ENCODE data around the gene CCDC138.

The CCDC138 gene

DNA sequence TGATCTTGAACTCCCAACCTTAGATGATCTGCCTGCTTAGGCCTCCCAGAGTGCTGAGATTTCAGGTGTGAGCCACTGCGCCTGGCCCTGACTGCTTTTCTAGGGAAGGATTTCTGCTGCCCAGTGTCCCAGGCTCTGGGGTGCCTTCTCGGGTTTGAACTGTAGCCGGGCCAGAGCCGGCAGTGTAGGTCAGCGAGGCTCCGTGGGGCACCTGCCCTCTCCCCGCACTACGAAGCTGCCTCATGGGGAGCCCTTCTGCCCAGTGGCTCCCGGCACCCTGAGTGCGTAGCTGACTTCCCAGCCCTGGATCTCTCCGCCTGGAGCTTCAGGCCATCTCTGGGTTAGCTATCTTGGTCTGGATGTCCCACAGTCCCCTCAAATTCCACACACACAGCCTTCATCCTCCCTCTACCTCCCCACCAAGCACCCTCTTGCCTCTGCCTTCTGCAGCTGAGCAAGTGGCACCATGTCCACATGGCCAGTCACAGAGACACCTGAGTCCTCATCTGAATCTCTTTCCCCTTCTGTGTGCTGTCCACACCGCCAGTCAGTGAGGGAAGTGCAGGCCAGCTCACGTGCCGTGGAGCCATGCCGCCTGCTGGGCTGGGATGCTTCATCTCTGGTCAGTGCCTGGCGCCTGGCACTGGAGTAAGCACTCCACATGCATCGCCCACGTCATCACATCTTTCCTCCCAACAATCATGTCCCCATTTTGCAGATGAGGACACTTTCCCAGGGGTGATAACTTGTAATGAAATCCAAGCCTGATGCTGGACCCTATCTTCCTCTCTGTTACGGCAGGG lies 133.2 kb downstream of the CCDC138 start:
- TF ChIP-seq, protein P1, sequence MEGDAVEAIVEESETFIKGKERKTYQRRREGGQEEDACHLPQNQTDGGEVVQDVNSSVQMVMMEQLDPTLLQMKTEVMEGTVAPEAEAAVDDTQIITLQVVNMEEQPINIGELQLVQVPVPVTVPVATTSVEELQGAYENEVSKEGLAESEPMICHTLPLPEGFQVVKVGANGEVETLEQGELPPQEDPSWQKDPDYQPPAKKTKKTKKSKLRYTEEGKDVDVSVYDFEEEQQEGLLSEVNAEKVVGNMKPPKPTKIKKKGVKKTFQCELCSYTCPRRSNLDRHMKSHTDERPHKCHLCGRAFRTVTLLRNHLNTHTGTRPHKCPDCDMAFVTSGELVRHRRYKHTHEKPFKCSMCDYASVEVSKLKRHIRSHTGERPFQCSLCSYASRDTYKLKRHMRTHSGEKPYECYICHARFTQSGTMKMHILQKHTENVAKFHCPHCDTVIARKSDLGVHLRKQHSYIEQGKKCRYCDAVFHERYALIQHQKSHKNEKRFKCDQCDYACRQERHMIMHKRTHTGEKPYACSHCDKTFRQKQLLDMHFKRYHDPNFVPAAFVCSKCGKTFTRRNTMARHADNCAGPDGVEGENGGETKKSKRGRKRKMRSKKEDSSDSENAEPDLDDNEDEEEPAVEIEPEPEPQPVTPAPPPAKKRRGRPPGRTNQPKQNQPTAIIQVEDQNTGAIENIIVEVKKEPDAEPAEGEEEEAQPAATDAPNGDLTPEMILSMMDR (IDR thresholded peaks at IDR 0.05; ENCODE audit: control insufficient read depth, insufficient read depth, low read depth, low read length, missing control alignments) = no peak
- H3K4me3 ChIP-seq (ENCODE audit: control insufficient read depth, low read depth, low read length) = no peak overlapping the region
- no peak for DNase-seq (ENCODE audit: low read depth)

DNA sequence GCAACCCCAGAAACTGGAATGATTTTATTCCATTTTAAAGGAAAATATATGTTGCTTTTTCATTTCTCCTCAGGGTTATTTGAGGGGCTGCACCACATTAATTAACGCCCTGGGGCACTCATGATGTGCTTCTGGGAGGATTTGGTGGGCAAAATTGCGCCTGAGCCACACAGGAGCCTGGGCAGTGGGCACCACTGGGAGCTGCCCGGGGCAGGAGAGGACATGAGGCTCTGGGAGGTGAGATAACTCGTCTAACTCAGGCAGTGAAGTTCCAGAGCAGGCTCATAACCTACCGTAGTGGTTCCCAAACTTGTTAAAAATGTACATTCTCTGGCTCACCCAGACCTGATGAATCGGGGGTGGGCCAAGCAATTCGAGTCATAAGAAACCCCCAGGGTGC lies 134.1 kb downstream of the CCDC138 start:
- TF ChIP-seq, protein P1 (IDR thresholded peaks at IDR 0.05; ENCODE audit: control insufficient read depth, insufficient read depth, low read depth, low read length, missing control alignments) = no peak
- DNase-seq (ENCODE audit: low read depth) = no peak
- no peak overlapping the region for H3K4me3 ChIP-seq (ENCODE audit: control insufficient read depth, low read depth, low read length)

DNA sequence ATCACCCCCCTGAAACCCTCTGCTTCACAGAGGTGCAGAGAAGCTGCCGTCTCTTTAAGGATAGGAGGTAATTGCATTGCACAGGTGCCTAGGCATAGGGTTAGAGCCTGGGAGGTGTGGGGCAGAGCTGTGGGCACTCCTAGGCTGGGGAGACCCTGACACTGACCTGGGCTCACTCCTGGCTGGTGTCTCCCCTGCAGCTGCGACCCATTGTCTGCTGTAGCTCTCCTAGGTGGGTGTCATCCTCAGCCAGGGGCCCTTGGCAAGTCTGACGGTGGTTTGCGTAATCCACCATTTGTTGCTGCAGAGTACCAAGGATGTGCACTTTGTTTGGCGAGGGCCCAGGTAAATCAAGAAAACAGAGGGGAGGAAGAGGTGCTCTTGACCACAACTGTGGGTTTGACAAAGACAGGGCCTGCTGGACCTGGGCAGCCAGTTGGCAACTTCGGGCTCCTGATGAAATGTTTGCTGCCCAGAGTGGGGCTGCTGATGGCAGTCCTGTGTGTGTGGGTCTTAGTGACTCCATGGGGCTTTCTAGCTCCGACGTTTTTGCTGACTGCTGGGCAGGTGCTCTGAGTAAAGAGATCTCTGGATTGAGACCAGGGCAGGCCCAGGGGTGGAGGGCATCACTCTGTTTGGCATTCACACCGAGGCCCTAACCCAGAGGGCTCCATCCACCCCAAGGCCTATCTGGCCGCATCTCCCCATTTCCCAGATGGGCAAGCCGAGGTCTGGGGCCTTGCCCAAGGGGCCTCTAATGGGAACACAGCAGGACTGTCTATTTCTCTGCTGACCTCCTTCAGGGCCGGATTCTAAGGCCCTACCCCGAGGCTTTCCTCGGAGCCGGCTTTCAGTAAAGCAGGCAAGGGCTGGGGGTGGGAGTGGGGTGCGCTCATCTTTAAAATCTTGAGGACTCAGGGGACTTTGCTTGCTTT lies 134.8 kb downstream of the CCDC138 start:
- H3K4me3 ChIP-seq (ENCODE audit: control insufficient read depth, low read depth, low read length) = no peak overlapping the region
- TF ChIP-seq, protein P1 (IDR thresholded peaks at IDR 0.05; ENCODE audit: control insufficient read depth, insufficient read depth, low read depth, low read length, missing control alignments) = no peak
- no peak for DNase-seq (ENCODE audit: low read depth)

DNA sequence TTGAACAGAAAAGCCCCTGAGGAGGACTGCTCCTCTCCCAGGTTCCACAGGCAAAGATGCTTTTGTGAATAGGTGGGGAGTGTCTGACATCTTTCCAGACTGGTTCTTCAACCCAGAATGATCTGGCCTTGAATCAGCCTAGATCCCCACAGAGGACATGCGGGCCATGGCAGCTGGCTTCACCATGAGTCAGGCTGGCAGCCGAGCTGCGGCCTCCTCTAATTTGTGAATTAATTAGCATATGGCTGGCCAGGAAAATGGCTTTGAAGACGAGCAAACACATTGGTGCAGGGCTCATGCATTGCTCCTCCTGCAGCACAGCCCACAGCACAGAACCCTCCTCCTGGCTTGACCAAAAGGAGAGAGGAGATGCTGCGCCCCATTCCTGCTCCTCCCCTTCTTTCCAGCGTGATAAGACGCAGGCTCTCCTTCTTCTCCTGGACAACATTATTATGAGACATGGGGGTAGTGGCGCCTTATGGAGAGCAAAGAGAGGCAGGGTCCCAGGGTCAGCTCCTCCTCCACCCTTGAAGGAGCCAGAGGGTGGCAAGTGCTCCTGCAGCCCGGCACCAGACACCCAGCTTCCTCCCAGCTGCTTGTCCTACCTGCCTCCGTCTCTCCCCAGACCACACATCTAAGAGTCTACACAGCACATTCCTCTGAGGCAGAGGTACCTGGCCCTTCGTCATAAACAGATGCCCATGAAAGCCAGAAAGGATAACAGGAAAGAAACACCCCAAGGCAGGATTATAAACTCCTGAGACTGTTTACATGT lies 135.8 kb downstream of the CCDC138 start:
- no peak overlapping the region for H3K4me3 ChIP-seq (ENCODE audit: control insufficient read depth, low read depth, low read length)
- TF ChIP-seq, protein P1 (IDR thresholded peaks at IDR 0.05; ENCODE audit: control insufficient read depth, insufficient read depth, low read depth, low read length, missing control alignments) = no peak
- DNase-seq (ENCODE audit: low read depth) = no peak

DNA sequence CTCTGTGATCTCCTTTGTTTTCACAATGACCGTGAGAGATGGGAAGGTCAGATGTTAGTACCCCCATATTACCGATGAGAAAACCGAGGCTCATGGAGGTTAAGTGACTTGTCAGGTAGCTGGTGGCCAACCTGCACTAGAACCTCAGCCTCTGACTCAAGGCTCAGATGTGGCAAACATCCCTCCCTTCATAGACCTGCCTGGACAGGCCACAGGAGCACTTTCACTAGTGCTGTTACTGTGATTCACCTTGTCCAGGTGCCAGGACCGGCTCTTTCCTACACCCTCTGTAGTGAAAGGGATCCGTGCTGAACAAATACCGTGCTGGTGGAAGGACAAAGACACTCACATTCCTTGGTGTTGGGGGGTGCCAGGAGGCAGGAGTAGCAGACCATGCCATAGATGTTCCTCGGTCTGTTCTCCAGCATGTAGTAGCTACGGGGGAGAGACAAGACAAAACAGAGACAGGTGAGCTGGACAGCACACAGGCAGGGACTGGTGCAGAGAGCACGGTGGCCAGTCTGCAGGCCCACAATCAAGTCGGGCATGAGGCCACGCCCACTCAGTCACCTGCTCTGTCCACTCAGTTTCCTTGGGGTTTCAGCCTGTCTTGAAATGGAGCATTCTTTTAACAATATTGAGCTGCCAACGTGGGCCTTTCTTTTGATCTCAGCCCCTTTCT lies 136.6 kb downstream of the CCDC138 start:
- H3K4me3 ChIP-seq (ENCODE audit: control insufficient read depth, low read depth, low read length) = no peak overlapping the region
- no peak for DNase-seq (ENCODE audit: low read depth)
- TF ChIP-seq, protein P1 (IDR thresholded peaks at IDR 0.05; ENCODE audit: control insufficient read depth, insufficient read depth, low read depth, low read length, missing control alignments) = no peak
